ENCODE measurements around the gene RFX6.

GRCh38 chr6:116827561-116828240 lies 49.3 kb upstream of the RFX6 start:
- TF ChIP-seq, protein P1, sequence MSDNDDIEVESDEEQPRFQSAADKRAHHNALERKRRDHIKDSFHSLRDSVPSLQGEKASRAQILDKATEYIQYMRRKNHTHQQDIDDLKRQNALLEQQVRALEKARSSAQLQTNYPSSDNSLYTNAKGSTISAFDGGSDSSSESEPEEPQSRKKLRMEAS (IDR thresholded peaks at IDR 0.05) = no peak
- TF ChIP-seq EGR1 (IDR thresholded peaks at IDR 0.05; ENCODE audit: low read depth) (no peak), POLR2A (IDR thresholded peaks at IDR 0.05; ENCODE audit: borderline replicate concordance, extremely low read depth, insufficient read depth, insufficient read length) (no peak), ZFX (IDR thresholded peaks at IDR 0.05) (no peak), SIN3A (IDR thresholded peaks at IDR 0.05; ENCODE audit: low read depth) (no peak)
- TF ChIP-seq, protein P2, sequence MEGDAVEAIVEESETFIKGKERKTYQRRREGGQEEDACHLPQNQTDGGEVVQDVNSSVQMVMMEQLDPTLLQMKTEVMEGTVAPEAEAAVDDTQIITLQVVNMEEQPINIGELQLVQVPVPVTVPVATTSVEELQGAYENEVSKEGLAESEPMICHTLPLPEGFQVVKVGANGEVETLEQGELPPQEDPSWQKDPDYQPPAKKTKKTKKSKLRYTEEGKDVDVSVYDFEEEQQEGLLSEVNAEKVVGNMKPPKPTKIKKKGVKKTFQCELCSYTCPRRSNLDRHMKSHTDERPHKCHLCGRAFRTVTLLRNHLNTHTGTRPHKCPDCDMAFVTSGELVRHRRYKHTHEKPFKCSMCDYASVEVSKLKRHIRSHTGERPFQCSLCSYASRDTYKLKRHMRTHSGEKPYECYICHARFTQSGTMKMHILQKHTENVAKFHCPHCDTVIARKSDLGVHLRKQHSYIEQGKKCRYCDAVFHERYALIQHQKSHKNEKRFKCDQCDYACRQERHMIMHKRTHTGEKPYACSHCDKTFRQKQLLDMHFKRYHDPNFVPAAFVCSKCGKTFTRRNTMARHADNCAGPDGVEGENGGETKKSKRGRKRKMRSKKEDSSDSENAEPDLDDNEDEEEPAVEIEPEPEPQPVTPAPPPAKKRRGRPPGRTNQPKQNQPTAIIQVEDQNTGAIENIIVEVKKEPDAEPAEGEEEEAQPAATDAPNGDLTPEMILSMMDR (IDR thresholded peaks at IDR 0.05 in 2 of 3, conservative IDR thresholded peaks at IDR 0.05 in 1 of 3; ENCODE audit: borderline replicate concordance in 1 of 3, insufficient read depth in 1 of 3, low read depth in 2 of 3, low read length in 2 of 3) = no peak
- TF ChIP-seq, protein P3, sequence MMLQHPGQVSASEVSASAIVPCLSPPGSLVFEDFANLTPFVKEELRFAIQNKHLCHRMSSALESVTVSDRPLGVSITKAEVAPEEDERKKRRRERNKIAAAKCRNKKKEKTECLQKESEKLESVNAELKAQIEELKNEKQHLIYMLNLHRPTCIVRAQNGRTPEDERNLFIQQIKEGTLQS (IDR thresholded peaks at IDR 0.05) = no peak

Measured in HCT116 (cell line).